D341Med (cell line): ENCODE data around the gene BAIAP2.
"Not testable (repeated sequence)": the region's sequence is repeated elsewhere in the genome, so short reads cannot be mapped to it uniquely, and the experiment has no call there.

Experiments
- DNase-seq: peaks from one replicate; pipeline ENCODE4 v3.0.0; 2012; ENCODE audit warnings: low spot score

BAIAP2 gene

DNA sequence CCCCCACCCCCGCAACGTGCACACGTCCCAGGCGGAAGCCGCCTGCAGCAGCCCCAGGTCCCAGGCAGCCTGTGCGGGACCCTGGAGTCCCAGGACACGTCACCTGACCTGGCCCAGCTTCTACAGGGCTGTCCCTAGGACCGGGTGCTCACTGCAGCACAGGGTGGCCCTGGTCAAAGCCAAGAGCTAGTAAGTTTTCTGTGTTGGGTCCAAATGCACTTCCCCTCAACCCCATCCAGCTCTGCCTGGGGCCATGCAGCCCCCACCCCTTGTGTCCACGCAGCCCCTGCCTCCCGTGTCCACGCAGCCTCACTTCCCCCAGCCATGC lies 108.2 kb downstream of the BAIAP2 start:
- DNase-seq: no peak

DNA sequence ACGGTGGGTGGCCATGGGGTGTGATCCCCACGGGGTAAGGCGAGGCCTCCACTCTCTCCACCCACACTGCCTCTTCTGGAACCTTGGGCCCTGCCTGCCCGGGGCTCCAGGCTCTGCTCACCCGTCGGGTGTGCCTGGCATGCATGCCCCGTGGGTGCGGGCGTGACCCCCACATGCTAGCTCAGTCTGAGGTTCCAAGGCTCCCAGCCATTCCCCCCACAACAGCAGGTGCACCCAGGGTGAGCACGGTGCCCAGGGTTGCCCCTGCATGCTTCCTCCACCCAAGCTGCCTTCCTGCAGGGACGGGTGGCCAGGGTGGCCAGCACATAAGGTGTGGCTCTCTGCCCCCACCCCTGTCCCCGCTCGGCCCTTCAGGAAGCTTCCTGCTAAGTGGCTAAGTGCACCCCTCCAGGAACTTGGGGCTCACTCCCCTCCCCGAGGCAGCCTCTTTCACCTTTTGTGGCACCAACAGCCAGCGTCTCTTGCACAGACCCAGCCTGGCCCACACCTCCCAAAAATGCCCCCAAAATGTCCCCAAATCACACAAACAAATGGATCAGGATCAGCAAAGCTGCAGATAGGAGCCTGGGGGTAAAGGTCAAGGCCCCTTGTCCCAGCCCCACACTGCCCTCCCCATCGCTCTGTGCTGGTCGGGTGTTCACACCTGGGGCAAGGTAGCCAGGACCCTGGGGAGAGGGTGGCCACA lies 108.9 kb downstream of the BAIAP2 start:
- DNase-seq: no peak

DNA sequence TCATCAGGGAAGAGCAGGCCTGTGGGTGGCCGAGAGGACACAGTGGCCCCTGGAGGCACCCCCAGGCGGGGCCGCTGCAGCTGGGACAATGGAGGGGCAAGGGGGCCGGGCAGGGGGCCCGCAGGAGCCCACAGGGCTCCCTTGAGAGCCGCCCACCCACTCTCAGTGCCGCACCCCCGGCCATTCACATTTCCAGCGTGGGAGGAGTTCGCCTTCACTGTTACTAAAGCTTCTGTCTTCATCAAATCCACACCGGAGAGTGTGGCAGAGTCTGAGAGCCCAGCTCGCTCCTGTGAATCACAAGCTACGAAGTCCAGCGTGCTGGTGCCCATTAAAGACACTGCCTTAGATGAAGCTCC lies 109.5 kb downstream of the BAIAP2 start:
- DNase-seq: no peak

DNA sequence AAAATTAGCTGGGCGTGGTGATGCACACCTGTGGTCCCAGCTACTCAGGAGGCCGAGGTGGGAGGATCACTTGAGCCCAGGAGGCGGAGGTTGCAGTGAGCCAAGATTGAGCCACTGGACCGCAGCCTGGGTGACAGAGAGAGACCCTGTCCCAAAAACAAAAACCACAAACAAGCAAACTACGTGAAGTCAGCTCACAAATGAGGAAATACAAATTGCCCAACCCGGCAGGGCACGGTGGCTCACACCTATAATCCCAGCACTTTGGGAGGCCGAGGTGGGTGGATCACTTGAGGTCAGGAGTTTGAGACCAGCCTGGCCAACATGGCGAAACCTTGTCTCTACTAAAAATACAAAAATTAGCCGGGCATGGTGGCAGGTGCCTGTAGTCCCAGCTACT lies 111.3 kb downstream of the BAIAP2 start:
- DNase-seq: not testable (repeated sequence)

DNA sequence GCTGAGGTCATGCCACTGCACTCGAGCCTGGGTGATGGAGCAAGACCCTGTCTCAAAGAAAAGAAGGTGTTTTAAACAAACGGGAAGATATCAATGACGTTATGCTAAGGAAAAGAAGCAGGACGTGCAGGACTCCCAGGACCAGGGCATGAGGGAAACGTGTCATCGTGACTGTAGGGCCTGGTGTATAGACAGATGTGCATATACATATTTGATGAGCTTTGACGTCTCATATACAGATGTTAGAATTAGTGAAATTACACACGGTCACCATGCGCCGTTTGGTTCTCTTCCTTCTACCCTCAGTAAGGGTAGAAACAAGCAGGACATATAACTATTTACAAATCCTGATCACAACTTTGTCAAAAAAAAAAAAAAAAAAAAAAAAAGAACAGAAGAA lies 112.8 kb downstream of the BAIAP2 start:
- no peak for DNase-seq

DNA sequence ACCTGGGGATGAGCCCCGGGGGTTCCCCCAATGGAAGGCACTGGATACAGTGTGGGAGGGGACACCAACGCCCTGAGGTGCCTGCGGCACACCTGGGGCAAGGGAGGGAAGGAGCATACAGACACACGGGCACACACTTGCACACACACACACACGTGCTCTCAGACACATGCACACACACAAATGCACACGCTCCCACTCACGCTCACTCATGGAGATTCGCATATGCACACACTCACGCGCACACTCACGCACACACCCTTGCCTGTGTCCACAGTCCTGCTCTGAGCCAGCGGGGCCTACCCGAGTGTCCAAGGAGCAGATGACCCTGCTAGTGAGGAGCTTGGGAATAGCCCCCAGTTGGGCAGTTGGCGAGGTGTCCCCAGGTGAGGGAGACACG lies 113.6 kb downstream of the BAIAP2 start:
- DNase-seq: no peak

DNA sequence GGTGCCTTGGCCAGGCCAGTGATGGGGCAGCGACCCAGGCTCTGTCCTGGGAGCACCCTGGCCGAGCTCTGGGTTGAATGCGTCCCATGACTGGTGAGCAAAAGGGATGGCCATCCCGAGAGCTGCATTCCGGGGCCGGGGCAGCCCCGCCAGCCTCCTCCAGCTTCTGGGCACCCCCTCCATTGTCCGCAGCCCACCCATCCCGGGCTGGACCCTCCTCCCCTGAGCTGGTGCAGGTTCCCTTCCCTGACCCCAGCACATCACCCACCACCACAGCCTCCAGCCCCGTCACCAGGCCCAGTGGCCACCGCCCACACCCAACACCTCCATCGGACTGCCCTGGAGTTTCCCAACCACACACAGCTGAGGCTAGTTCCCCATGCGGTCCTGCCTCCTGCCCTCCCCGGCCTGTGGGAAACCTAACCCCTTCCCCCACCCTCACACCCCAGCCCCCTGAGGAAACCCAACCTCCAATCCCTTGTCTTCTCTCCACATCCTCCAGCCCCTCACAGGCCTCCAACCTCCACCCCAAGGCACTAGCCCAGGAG lies 114.1 kb downstream of the BAIAP2 start:
- no peak for DNase-seq

DNA sequence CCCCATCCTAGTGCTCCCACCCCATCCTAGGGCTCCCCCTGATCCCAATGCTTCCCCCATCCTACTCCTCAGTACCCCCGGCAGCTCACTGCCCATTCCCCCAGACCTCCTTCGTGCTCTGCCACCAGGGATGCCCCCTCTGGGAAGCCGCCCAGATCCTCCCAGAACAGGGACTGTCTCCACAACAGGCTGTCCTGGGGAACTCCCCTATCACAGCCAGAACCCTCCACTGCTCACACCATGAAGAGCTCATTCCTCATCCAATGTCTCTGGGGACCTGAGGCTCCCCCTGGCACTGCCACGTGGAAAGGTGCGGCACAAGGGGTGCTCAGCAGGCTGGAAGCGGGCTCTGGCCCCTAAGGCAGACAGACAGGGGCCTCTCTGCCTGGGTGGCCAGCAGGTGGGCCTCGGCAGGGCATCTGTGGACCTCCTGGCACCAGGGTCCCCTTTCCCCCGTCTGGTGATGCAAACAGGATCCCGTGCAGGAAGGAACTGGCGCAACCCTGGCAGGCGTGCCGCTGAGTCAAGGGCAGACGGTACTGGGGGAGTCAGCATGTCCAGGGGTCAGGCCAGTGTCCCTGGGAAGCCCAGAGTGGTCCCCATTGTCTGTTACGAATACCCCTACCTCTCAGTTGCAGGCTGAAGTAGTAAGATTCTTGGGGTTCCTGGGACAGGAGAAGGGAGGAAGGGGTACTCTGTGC lies 115.6 kb downstream of the BAIAP2 start:
- no peak for DNase-seq

DNA sequence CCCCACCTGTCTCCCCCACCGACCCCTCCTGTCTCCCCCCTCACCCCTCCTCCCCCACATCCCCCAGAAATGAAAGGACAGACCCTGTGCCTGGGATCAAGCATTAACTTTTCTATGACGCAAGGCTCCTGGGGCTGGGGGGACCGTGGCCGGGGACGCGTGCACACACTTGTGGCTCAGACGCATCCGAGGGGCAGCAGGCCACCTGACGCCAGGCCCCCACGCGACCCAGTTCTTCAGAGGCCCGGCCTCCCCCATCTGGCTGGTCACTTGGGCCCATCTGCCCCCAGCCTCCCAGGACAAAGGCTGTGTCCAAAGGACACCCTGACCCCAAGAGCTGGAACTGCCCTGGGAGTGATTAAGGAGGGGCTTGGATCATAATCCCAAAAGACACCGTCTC lies 116.3 kb downstream of the BAIAP2 start:
- no peak for DNase-seq

DNA sequence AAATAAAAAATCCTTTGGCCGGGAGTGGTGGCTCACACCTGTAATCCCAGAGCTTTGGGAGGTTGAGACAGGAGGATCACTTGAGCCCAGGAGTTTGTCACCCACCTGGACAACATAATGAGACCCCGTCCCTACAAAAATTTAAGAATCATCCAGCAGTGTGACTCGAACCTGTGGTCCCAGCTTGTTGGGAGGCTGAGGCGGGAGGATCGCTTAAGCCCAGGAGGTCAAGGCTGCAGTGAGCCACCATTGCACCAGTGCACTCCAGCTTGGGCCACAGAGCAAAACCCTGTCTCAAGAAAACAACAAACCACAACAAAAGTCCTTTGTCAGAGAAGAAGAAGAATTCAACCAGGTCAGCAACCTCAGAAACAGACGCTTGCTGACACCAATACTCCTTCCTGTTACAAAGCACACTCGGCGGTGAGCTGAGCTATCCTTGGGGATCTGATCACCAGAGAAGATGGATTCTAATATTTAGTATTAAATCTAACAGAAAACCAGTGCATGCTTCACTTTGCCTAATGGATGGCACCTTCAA lies 117.4 kb downstream of the BAIAP2 start:
- DNase-seq: no peak

DNA sequence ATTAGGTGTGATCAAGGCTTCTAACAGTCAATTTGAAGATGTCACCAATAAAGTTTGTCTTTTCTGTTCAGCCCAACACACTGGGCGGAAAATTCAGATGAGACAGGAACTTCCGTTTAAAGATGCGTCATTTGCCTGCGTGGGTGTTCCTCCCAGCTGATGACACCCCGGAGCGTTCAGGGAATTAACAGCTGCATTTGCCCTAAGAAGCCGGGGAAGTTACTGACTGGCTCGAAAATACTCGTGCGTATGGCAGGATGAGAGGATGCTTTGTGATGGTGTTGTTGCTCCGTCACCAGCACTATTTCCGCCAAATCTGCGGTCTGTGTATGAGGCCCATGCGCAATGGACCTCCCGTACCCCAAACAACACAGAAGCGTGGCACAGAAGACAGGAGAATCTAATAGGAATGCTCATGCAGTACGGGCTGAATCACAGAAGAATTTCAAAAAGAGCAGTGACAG lies 118.4 kb downstream of the BAIAP2 start:
- DNase-seq: no peak

DNA sequence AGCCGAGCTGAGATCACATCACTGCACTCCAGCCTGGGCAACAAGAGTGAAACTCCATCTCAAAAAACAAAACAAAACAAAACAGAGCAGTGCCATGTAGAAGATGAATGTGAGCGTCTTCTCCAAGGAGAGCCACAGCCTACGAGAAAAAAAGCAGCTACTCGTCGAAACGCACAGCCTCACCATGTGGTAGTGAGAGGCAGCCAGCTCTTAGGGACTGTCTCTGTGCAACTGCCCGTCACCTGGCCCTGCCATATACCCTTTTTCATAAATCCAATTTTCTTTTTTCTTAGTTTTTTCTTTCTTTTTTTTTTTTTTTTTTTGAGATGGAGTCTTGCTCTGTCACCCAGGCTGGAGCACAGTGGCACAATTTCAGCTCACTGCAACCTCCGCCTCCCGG lies 119.1 kb downstream of the BAIAP2 start:
- DNase-seq: not testable (repeated sequence)

DNA sequence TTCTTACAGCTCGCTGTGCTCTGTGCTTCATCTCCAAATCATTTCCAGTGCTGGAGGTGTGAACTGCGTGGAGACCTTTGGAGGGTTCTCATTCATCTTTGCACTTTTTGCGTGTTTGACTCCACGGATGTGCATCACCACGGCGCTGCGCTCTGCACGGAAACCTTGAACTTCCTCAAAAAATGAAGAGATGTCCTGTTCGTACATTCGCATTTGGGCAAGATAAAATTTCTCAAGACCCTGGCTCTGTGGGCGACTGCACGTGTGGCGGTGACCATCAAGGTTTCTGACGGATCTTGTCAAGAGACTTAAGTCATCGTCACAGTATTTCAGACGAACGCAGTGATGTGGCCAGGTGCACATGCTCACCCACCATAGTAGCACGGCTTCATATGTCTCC lies 120.0 kb downstream of the BAIAP2 start:
- no peak for DNase-seq

DNA sequence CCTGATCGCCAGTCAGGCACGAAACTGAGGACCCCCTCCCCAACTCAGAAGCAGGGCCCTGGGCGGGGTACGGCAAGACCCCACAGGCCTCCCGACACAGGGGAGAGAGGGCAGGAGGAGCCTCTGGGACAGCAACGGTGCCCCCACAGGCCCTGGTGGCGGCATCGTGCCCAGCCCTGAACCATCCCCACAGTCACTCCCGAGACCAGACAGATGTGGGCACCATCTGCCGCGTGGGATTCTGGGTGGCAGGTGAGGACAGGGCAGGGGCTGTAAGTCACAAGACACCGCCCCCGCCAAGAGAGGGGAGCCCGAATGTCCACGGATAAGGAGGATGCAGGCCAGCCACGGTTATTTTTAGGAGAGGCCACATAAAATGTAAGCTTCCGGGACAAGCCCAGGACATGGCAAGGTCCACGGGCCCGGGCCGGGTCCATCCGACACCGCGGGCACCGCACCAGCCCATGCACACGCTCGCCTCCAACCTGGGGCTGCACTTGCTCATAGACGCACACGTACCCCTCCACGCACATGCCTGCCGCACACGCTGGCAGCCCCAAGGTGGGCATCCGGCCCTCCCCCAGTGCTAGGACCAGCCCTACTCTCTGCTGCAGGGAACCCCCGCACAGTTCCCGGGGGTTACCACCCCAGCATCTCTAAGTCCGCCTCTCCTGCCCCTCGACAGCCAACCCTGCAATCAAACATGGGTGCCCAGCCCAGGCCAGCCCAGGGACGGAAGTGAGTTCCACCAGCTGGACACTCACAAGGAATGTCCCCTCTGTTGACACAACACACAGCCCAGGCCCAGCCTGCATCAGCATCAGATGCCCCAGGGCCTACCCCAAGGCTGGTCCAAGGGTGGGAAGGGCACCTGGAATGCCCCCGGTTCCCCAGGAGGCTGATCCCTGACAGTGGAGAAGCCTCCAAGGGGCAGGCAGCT lies 122.2 kb downstream of the BAIAP2 start:
- no peak for DNase-seq

DNA sequence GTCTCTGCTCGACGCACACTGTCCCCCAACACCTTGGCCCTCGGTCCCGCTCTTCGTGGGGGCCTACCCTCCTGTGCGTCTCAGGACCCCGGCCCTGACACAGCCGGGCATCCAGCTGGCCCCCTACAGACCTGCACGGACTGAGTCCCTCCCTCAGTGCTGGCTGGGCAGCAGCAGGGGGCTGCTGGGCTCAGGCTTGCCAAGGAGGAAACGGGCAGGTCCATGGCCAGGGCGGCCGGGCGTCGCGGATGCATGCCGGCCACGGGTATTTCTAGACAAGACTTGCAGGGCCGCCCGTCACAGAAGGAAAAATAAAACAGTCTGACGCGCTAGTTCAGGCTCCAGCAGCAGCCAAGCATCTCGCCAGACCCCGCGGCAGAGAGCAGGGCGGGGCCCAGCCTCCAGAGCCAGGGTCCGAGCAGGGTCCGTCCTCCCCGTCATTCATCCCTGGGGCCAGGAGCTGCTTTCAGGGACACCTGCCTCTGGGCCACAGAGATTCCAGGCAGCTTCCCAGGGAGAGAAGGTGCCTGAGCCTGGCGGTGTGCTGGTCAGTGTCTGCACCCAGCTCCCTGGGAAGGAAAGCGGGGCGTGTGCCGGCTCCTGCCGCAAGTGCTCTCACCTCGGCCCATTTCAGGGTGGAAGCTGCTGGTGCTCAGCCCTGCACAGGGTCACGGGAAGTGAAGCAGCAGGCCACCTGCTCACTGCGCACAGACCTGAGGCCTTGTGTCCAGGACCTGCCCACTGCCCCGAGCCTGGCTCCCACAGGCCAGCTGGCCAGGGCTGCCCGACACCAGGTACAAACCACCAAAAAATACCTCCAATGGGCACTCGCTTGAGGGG lies 123.1 kb downstream of the BAIAP2 start:
- DNase-seq: no peak

DNA sequence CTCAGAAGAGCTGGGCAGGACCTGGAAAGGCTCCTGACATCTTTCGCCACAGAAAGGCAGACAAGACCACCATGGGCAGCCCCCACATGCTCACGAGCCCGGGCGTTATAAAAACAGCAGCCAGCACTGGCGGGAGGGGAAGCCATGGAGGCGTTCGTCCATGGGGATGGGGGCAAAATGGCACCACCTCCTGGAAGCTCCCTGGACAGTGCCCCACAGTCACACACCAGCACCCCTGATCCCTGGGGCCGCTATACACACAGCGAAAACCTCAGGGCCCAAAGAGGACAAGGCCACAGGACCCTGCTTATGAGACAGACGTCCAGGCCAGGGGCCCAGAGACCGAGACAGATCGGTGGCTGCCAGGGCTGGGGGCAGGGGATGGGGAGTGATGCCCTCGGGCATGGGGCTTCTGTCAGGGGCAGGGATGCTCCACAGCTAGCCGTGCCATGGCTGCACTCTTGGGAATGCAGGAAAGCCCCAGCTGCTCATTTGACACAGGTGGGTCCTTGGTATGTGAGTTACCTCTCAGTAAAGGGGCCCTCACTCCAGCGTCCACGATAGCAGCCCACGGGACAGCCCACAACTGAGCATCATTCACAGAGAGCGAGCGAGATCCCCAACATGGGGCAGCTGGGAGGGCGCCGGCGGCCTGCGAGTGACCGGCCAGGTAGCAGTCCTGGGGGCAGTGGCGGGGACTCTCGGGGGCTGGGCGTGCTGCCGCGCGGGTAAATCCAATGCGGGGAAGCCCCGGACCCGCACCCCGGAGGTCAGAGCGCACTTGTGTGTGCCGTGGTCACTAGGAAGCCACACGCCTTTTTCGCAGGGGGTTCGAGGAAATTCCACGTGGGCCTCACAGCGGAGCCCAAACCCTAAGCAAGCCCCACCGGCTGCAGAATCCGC lies 124.0 kb downstream of the BAIAP2 start:
- DNase-seq: no peak

DNA sequence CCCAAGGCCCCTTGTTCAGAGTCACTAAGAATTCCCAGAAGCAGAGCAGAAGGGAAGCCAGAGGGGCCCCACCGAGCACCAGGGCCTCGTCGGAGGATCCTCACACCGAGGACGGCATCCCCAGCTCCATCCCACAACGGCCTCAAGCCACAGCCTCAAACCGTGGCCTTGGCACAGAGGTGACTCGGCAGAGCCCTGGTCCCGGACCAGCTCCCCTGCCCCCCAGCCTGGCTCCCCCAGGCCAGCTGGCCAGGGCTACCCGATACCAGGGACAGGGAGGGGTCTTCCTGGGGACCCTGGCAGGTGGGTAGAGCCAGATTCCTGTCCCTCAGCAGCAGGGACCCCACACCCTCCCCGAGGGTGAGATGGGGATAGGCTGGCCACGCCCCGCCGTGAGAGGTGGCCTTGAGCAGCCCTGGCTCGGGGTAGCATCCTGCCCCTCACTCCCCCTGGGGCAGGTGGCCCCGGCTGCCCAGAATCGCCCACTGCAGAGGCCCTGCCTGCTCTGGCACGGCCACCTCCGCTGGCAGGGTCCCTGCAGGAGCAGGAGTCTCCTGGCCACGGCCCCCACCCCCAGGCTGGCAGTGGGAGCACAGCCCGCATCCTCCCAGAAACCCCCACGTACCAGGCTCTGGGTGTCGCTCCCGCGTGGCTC lies 124.8 kb downstream of the BAIAP2 start:
- DNase-seq: no peak

DNA sequence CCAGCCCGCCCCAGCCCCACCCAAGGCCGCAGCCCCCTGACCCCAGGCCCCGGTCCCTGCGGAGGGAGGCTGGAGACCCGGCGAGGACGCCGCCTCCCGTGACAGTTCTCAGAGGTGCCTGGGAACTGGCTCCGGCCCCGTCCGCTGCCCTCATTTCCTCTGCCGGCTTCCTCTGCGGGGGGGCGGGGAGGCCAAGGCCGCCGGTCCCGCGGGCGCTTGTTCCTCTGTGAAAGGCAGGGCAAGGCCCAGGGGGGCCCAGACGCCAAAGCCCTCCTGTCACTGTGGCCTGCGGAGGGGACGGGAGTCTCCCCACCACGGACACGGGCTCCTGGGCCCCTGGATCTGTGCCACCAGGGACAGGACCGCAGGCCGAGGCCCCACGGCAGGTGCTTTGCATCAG lies 125.4 kb downstream of the BAIAP2 start:
- DNase-seq: no peak

DNA sequence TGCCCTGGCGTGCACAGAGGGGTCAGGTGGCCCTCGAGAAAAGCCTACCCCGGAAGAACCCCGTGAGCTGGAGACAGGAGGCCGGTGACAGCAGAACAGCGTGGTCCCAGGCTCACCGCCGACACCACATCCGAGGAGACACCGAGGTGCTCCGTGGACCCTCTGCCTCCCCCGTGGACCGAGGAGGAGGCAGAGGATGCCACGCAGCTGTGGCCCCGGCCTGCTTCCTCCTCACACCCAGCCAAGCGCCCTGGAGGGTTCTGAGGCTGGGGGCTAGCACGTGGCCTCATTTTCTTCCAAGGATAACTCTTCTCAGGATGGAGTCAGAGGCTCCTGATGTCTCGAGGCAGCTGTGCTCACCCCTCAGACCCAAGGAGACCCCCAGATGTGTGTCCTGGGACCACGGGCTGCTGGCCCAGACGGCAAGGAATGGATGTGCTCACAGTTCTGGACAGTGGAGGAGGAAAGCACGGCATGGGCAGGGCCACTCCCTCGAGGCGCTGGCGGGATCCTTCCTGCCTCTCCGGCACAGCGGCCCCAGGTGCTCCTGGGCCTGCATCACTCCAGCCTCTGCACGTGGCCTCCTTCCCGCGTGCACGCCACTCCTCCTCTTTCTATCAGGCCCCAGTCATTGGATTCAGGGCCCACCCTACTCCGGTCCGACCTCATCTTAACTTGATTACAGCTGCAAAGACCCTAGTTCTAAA lies 125.9 kb downstream of the BAIAP2 start:
- no peak for DNase-seq
